ENCODE data around the gene NFKBIA.

Gene NFKBIA

DNA sequence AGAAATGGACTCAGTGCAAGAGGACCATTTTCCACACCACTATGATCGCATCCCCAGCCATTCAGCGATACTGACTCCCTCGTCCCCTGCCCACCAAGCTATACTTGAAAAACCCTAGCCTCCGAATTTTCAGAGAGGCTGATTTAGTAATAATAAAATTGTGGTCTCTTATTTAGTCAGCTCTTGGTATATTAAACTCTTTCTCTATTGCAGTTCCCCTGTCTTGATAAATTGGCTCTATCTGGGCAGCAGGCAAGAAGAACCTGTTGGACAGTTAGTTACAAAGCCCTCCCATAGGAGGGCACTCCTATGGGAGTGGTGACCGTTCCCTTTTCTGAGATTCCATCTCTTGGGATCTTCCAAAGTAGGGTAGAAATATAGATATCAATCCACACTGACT is 33.6 kb downstream of the NFKBIA start:
- Histone ChIP-seq H3K4me3 (no peak overlapping the region), H3K27ac (no peak overlapping the region)
- TF ChIP-seq, protein P1, sequence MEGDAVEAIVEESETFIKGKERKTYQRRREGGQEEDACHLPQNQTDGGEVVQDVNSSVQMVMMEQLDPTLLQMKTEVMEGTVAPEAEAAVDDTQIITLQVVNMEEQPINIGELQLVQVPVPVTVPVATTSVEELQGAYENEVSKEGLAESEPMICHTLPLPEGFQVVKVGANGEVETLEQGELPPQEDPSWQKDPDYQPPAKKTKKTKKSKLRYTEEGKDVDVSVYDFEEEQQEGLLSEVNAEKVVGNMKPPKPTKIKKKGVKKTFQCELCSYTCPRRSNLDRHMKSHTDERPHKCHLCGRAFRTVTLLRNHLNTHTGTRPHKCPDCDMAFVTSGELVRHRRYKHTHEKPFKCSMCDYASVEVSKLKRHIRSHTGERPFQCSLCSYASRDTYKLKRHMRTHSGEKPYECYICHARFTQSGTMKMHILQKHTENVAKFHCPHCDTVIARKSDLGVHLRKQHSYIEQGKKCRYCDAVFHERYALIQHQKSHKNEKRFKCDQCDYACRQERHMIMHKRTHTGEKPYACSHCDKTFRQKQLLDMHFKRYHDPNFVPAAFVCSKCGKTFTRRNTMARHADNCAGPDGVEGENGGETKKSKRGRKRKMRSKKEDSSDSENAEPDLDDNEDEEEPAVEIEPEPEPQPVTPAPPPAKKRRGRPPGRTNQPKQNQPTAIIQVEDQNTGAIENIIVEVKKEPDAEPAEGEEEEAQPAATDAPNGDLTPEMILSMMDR (IDR thresholded peaks at IDR 0.05) = no peak
- DNase-seq (ENCODE audit: low spot score) = no peak

DNA sequence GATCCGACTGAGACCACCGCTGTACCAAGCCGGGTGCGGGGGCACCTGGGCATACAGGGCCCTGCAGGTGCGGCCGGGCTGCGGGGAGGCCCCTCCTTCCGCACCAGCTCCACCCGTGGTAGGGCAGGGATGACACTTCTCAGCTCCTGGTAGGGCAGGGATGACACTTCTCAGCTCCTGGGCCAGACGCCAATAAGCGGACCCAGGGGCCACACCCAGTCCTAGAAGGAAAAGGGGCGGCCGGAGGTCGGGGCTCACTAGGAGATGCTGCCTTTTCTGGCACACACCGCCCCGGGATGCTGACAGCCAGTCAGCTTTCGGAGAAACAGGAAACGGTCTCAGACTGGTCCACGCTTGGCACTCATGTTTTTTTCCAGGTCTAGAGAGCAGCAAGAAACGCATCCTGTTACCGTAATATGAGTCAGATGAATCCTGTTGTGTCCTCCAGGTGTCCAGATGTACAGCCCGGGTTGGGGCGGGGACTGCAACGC is 34.8 kb downstream of the NFKBIA start:
- no peak overlapping the region for H3K27ac ChIP-seq
- DNase-seq (ENCODE audit: low spot score) = no peak
- H3K4me3 ChIP-seq = no peak overlapping the region
- TF ChIP-seq, protein P1 (IDR thresholded peaks at IDR 0.05) = no peak

DNA sequence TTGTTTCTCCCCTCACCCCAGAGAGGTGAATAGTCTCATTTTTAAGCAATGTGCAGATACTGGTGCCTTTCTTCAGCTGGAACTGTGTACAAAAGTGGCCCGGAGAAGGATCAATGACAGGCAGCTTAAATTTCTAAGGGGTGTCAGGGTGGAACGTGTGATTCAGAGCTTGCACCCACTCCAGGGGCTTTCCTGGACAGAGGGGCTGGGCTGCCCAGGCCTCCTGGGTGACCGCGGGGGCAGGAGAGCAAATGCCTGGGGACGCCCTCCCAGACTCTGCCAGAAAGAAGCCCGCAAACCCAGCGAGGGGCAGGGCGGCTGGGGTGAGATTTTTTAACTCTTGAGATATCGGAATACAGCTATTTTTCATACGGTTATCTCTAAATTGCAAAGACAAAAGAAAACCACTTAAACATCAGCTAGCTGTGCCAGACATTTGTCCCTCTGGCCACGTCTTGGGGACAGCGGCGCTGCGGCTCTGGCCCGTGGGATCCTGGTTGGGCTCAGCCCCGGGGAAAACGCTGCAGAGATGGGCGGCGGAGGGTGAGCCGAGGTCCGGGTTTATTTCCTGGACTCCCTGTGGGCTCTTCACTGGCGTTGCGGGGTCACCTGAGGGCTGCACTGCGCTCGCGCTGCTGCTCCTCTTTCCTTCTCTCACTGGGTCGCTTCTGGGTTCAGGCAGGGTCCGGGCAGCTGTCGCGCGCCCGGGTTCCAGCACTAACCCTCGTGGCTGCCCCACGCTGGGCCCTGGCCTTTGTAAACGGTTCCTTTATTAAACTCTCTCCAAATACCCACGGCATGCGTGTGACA is 35.8 kb downstream of the NFKBIA start:
- H3K4me3 ChIP-seq = peak overlapping the region; percentile 54
- no peak for DNase-seq (ENCODE audit: low spot score)
- peak overlapping the region; percentile 9 to 13 for H3K27ac ChIP-seq
- TF ChIP-seq, protein P1 (IDR thresholded peaks at IDR 0.05) = no peak

DNA sequence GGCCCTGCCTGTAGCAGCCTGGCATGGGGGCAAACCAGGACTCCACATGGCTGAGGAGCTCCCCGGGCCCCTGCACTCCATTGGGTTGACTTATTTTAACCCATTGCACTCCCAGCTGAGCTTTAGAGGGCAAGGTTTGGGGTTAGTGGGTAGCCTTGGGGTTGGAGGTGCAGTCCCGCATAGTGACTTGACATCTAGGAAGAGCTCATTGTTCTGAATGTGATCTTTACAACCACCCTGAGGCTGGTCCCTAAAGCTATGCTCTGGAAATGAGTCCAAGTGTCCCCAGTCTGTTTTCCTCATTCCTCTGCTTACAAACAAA is 36.4 kb downstream of the NFKBIA start:
- TF ChIP-seq, protein P1 (IDR thresholded peaks at IDR 0.05) = no peak
- H3K27ac ChIP-seq = peak overlapping the region in 1 of 2 donors; percentile 9
- no peak overlapping the region for H3K4me3 ChIP-seq
- no peak for DNase-seq (ENCODE audit: low spot score)

- no peak overlapping the region for H3K4me3 ChIP-seq
- peak overlapping the region; percentile 82 to 90 for H3K27ac ChIP-seq
- no peak for DNase-seq (ENCODE audit: low spot score)
- TF ChIP-seq, protein P1 (IDR thresholded peaks at IDR 0.05) = no peak
These were observed 37.5 kb downstream of the NFKBIA start for GRCh38 chr14:35367056-35367372.

DNA sequence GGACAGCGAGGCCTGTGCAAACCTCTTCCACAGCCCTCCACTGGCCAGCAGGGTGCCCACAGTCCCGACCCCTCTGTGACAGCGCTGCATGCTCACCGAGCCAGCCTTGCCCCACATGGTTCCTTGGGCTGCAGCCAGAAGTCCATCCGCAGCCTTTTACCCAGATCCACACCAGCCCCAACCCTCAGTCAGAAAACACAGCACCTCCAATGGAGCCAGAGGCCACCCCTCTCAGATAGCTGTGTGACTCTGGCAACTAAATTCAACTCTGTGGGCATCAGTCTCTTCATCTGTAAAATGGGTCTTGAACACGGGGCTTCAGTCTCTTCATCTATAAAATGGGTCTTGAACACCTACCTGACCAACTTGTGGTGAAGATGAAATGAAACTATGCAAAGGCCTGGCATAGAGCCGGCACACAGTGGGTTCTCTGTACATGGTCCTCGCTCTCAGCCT is 38.0 kb downstream of the NFKBIA start:
- Histone ChIP-seq H3K4me3 (no peak overlapping the region), H3K27ac (peak overlapping the region; percentile 82 to 90)
- DNase-seq (ENCODE audit: low spot score) = no peak
- TF ChIP-seq, protein P1 (IDR thresholded peaks at IDR 0.05) = no peak

GRCh38 chr14:35366056-35366451 is 38.5 kb downstream of the NFKBIA start:
- Histone ChIP-seq H3K4me3 (no peak overlapping the region), H3K27ac (peak overlapping the region; percentile 82 to 90)
- TF ChIP-seq, protein P1 (IDR thresholded peaks at IDR 0.05) = no peak
- no peak for DNase-seq (ENCODE audit: low spot score)
